Osteoblast (primary cell): ENCODE data around the gene CDH6. TPM values are rescaled to one million over a fixed set of nuclear protein-coding genes. Genes with fewer than 3 reads are reported as not detected.
A peak's percentile ranks its signal among the peaks of the same experiment; 100 is the strongest.

Experiments used
- DNase-seq: peaks from one replicate; pipeline ENCODE4 v3.0.0; 2011; ENCODE audit warnings: low spot score, mixed read lengths; ENCODE audit not compliant: insufficient read length; ENCODE audit errors: missing footprints
- H2AFZ ChIP-seq: 2 replicates; pipeline ENCODE4 v1.6.0; 2011; ENCODE audit warnings: mild to moderate bottlenecking, low read length
- H3K27ac ChIP-seq: 2 replicates; pipeline ENCODE4 v1.5.1; 2011; ENCODE audit warnings: mild to moderate bottlenecking, low read depth, low read length, moderate library complexity
- H3K27me3 ChIP-seq: 2 replicates; pipeline ENCODE4 v1.6.0; 2012; ENCODE audit warnings: mild to moderate bottlenecking, control low read depth, inconsistent platforms, low read length, moderate library complexity; ENCODE audit not compliant: insufficient read depth
- H3K36me3 ChIP-seq: 2 replicates; pipeline ENCODE4 v1.5.1; 2011; ENCODE audit warnings: mild to moderate bottlenecking, low read length, control low read depth, moderate library complexity; ENCODE audit not compliant: insufficient read depth
- H3K4me1 ChIP-seq: 2 replicates; pipeline ENCODE4 v1.5.1; 2011; ENCODE audit warnings: mild to moderate bottlenecking, low read length, control low read depth, moderate library complexity; ENCODE audit not compliant: insufficient read depth
- H3K4me2 ChIP-seq: 2 replicates; pipeline ENCODE4 v1.6.0; 2011; ENCODE audit warnings: mild to moderate bottlenecking, low read length; ENCODE audit not compliant: insufficient read depth
- H3K4me3 ChIP-seq: fragments of 200-600 bp; sonication (generic); 3 replicates; pipeline ENCODE4 v1.5.1; 2012; ENCODE audit warnings: mild to moderate bottlenecking, low read length, inconsistent platforms; ENCODE audit not compliant: insufficient read depth
- H3K79me2 ChIP-seq: 2 replicates; pipeline ENCODE4 v1.6.0; 2012; ENCODE audit warnings: mild to moderate bottlenecking, low read length, control low read depth, inconsistent platforms; ENCODE audit not compliant: insufficient read depth
- H3K9me3 ChIP-seq: 2 replicates; pipeline ENCODE4 v1.5.1; 2011; ENCODE audit warnings: low read depth, low read length, control low read depth
- H4K20me1 ChIP-seq: 2 replicates; pipeline ENCODE4 v1.6.0; 2012; ENCODE audit warnings: mild to moderate bottlenecking, low read length, control low read depth; ENCODE audit not compliant: insufficient read depth
- CTCF ChIP-seq: IDR thresholded peaks from 2 replicates; pipeline ENCODE4 v1.5.1; 2011; ENCODE audit warnings: mild to moderate bottlenecking, low read depth, low read length, moderate library complexity; ENCODE audit errors: extremely low read depth
- total RNA-seq: library from RNA; depleted of rRNA; stranded (reverse); fragments of >200 nt; gene quantifications from 2 replicates; pipeline ENCODE4 v1.2.3, GENCODE V29; 2012

The CDH6 gene
- total RNA-seq, 1 donor = 16.3 TPM

- no peak for DNase-seq
- no peaks in the 10 kb centered on the region for H3K27me3 ChIP-seq
- no peaks in the 10 kb centered on the region for H3K9me3 ChIP-seq
- H3K27ac ChIP-seq = no peak overlapping the region
- no peaks in the 10 kb centered on the region for H3K79me2 ChIP-seq
- no peak for TF ChIP-seq CTCF
- H4K20me1 ChIP-seq = no peaks in the 10 kb centered on the region
- H3K4me2 ChIP-seq = no peak overlapping the region
- peak overlapping the region; percentile 25 for H2AFZ ChIP-seq
- H3K36me3 ChIP-seq = no peaks in the 10 kb centered on the region
- no peak overlapping the region for H3K4me3 ChIP-seq
- no peaks in the 10 kb centered on the region for H3K4me1 ChIP-seq
These were observed 129.5 kb downstream of the CDH6 start for GRCh38 chr5:31322946-31323345.

- H3K4me1 ChIP-seq = no peaks in the 10 kb centered on the region
- H3K9me3 ChIP-seq = no peaks in the 10 kb centered on the region
- H3K4me3 ChIP-seq = no peak overlapping the region
- H2AFZ ChIP-seq = no peak overlapping the region
- no peaks in the 10 kb centered on the region for H3K27me3 ChIP-seq
- H3K79me2 ChIP-seq = no peaks in the 10 kb centered on the region
- no peak for DNase-seq
- H3K4me2 ChIP-seq = no peak overlapping the region
- H4K20me1 ChIP-seq = no peaks in the 10 kb centered on the region
- no peak overlapping the region for H3K27ac ChIP-seq
- no peaks in the 10 kb centered on the region for H3K36me3 ChIP-seq
- no peak for TF ChIP-seq CTCF
These were observed 131.4 kb downstream of the CDH6 start for GRCh38 chr5:31324842-31325241.

GRCh38 chr5:31328040-31328733, 134.7 kb downstream of the CDH6 start:
- H4K20me1 ChIP-seq = no peaks in the 10 kb centered on the region
- H2AFZ ChIP-seq = no peak overlapping the region
- H3K27me3 ChIP-seq = no peaks in the 10 kb centered on the region
- no peaks in the 10 kb centered on the region for H3K9me3 ChIP-seq
- no peaks in the 10 kb centered on the region for H3K36me3 ChIP-seq
- no peak for TF ChIP-seq CTCF
- no peak for DNase-seq
- no peaks in the 10 kb centered on the region for H3K4me1 ChIP-seq
- H3K27ac ChIP-seq = no peak overlapping the region
- H3K4me3 ChIP-seq = no peak overlapping the region
- H3K79me2 ChIP-seq = no peaks in the 10 kb centered on the region
- H3K4me2 ChIP-seq = no peak overlapping the region

GRCh38 chr5:31329715-31330114, 136.2 kb downstream of the CDH6 start:
- DNase-seq = no peak
- no peaks in the 10 kb centered on the region for H4K20me1 ChIP-seq
- H3K27ac ChIP-seq = no peak overlapping the region
- no peaks in the 10 kb centered on the region for H3K79me2 ChIP-seq
- no peak overlapping the region for H3K4me2 ChIP-seq
- H3K36me3 ChIP-seq = no peaks in the 10 kb centered on the region
- no peak for TF ChIP-seq CTCF
- no peaks in the 10 kb centered on the region for H3K27me3 ChIP-seq
- H3K4me1 ChIP-seq = no peaks in the 10 kb centered on the region
- no peak overlapping the region for H2AFZ ChIP-seq
- H3K9me3 ChIP-seq = no peaks in the 10 kb centered on the region
- no peak overlapping the region for H3K4me3 ChIP-seq
